K562 (cell line): Measurements from ENCODE around the gene SURF6. TPM values are rescaled to one million over a fixed set of nuclear protein-coding genes. Genes with fewer than 3 reads are reported as not detected.

ENCODE experiments used
- LEF1 ChIP-seq: fragments of 450-650 bp; IDR thresholded peaks from 2 replicates; pipeline ENCODE4 v1.6.1; 2016; ENCODE audit warnings: mild to moderate bottlenecking
- MCM2 ChIP-seq: fragments of 450-650 bp; IDR thresholded peaks from 2 replicates; pipeline ENCODE4 v1.6.1; 2017; ENCODE audit warnings: low read depth, mild to moderate bottlenecking
- RNF219 ChIP-seq: fragments of 250-450 bp; sonication (Bioruptor Pico); IDR thresholded peaks from 2 replicates; pipeline ENCODE4 v1.5.0; 2022; ENCODE audit warnings: mild to moderate bottlenecking
- SMC3 ChIP-seq: conservative IDR thresholded peaks from 2 replicates; pipeline ENCODE4 v1.6.1; 2011; ENCODE audit warnings: low read depth, low read length, improper control_type of control experiment; ENCODE audit not compliant: insufficient read depth
- TAF1 ChIP-seq: IDR thresholded peaks from 2 replicates; pipeline ENCODE4 v1.6.1; 2011; ENCODE audit warnings: mild to moderate bottlenecking, low read length, moderate library complexity; ENCODE audit not compliant: insufficient read depth, control insufficient read depth, severe bottlenecking; ENCODE audit errors: extremely low read depth
- TEAD1 ChIP-seq, 2 experiments: fragments of 450-650 bp in 1 of 2; sonication (generic) in 1 of 2; formaldehyde crosslinking; IDR thresholded peaks; 2 replicates each; pipeline versions ENCODE4 v1.4.0 to v1.8.0; 2020 to 2022; ENCODE audit warnings: mild to moderate bottlenecking in 2 of 2, missing genetic modification reagents in 1 of 2
- ZBTB33 ChIP-seq: sonication (generic); formaldehyde crosslinking; IDR thresholded peaks from 2 replicates; pipeline ENCODE4 v1.8.1; 2023; ENCODE audit warnings: mild to moderate bottlenecking, missing genetic modification reagents
- ZNF318 ChIP-seq, 2 experiments: fragments of 450-650 bp; IDR thresholded peaks; 2 replicates each; pipeline ENCODE4 v1.6.1; 2016; ENCODE audit warnings: mild to moderate bottlenecking in 2 of 2, borderline replicate concordance in 1 of 2, low read depth in 1 of 2, moderate library complexity in 1 of 2
- polyA plus RNA-seq, 8 experiments: library from polyadenylated mRNA; depleted of rRNA in 4 of 8; stranded (reverse) in 5 of 8; unstranded in 3 of 8; fragments of >200 nt; fragmentation: Nextera tagmentation in 2 of 8; fragmentation: Illumina TruSeq in 1 of 8; extraction: Ambion mirVana in 2 of 8; extraction: Trizol in 1 of 8; gene quantifications; 2 replicates each; pipeline versions ENCODE4 v1.2.1 to v1.2.3, GENCODE V29; 2011 to 2014; ENCODE audit warnings: inconsistent platforms in 1 of 8, missing spikeins in 1 of 8
- total RNA-seq, 7 experiments: library from RNA; depleted of rRNA in 6 of 7; stranded (reverse); fragments of >200 nt in 6 of 7; fragmentation: Illumina TruSeq in 2 of 7; extraction: Trizol in 2 of 7; gene quantifications; 2 replicates each; pipeline versions ENCODE4 v1.2.1 to v1.2.3, GENCODE V29; 2011 to 2021; ENCODE audit warnings: low replicate concordance in 1 of 7

The SURF6 gene
- total and polyA plus RNA-seq, 9 of the 15 experiments (the other 6 are each of a cell fraction or from before 2014, with no cell fraction given) = 1.4 to 68.3 (median 14.7) TPM

- peak; percentile 93 for TF ChIP-seq TAF1
- peak in 1 of 2 experiments; percentile 89; a peak in 1 of 4 replicates for TF ChIP-seq TEAD1 (CRISPR knock-in tag; IDR thresholded peaks at IDR 0.05)
- no peak for TF ChIP-seq ZNF318 (IDR thresholded peaks at IDR 0.05; ENCODE audit: borderline replicate concordance in 1 of 2, low read depth in 1 of 2)
- no peak for TF ChIP-seq SMC3
- TF ChIP-seq LEF1 = no peak
- no peak for TF ChIP-seq RNF219 (CRISPR knock-in tag)
- no peak for TF ChIP-seq MCM2
- peak; percentile 94 for TF ChIP-seq ZBTB33 (CRISPR knock-in tag)
Measured at GRCh38 chr9:133375724-133376654, 40.0 kb upstream of the SURF6 start, which contains the start of the genes STKLD1 and SURF4 (continued).
